ENCODE measurements around the gene CNTNAP2.
"Not testable (repeated sequence)": the region's sequence is repeated elsewhere in the genome, so short reads cannot be mapped to it uniquely, and the experiment has no call there.

Gene CNTNAP2

GRCh38 chr7:147567043-147567442 is 1450.4 kb downstream of the CNTNAP2 start:
- no peak for DNase-seq (ENCODE audit: low read depth)

- DNase-seq (ENCODE audit: low read depth): no peak
Observed at GRCh38 chr7:147569116-147569913, 1452.7 kb downstream of the CNTNAP2 start.

- no peak for DNase-seq (ENCODE audit: low read depth)
Observed at GRCh38 chr7:147570390-147570789, 1453.8 kb downstream of the CNTNAP2 start.

- DNase-seq (ENCODE audit: low read depth): no peak
Observed at GRCh38 chr7:147571436-147572185, 1455.0 kb downstream of the CNTNAP2 start.

- no peak for DNase-seq (ENCODE audit: low read depth)
Observed at GRCh38 chr7:147578196-147578595, 1461.6 kb downstream of the CNTNAP2 start.

GRCh38 chr7:147579148-147579547 is 1462.5 kb downstream of the CNTNAP2 start:
- no peak for DNase-seq (ENCODE audit: low read depth)

- no peak for DNase-seq (ENCODE audit: low read depth)
Observed at GRCh38 chr7:147584771-147585193, 1468.2 kb downstream of the CNTNAP2 start.

GRCh38 chr7:147586110-147586509 is 1469.5 kb downstream of the CNTNAP2 start:
- no peak for DNase-seq (ENCODE audit: low read depth)

- no peak for DNase-seq (ENCODE audit: low read depth)
Observed at GRCh38 chr7:147586526-147586925, 1469.9 kb downstream of the CNTNAP2 start.

GRCh38 chr7:147593271-147594057 is 1476.9 kb downstream of the CNTNAP2 start:
- no peak for DNase-seq (ENCODE audit: low read depth)

GRCh38 chr7:147595042-147595441 is 1478.4 kb downstream of the CNTNAP2 start:
- no peak for DNase-seq (ENCODE audit: low read depth)

- DNase-seq (ENCODE audit: low read depth): not testable (repeated sequence)
Observed at GRCh38 chr7:147598687-147599086, 1482.1 kb downstream of the CNTNAP2 start.

- no peak for DNase-seq (ENCODE audit: low read depth)
Observed at GRCh38 chr7:147605323-147605722, 1488.7 kb downstream of the CNTNAP2 start.

GRCh38 chr7:147607157-147607800 is 1490.7 kb downstream of the CNTNAP2 start:
- no peak for DNase-seq (ENCODE audit: low read depth)

- DNase-seq (ENCODE audit: low read depth): no peak
Observed at GRCh38 chr7:147611431-147611830, 1494.8 kb downstream of the CNTNAP2 start.

GRCh38 chr7:147635288-147635687 is 1518.7 kb downstream of the CNTNAP2 start:
- DNase-seq (ENCODE audit: low read depth): no peak

- DNase-seq (ENCODE audit: low read depth): no peak
Observed at GRCh38 chr7:147636553-147636952, 1520.0 kb downstream of the CNTNAP2 start.

GRCh38 chr7:147638566-147638965 is 1522.0 kb downstream of the CNTNAP2 start:
- no peak for DNase-seq (ENCODE audit: low read depth)

- no peak for DNase-seq (ENCODE audit: low read depth)
Observed at GRCh38 chr7:147639037-147639436, 1522.4 kb downstream of the CNTNAP2 start.

- no peak for DNase-seq (ENCODE audit: low read depth)
Observed at GRCh38 chr7:147639751-147640150, 1523.2 kb downstream of the CNTNAP2 start.

- DNase-seq (ENCODE audit: low read depth): no peak
Observed at GRCh38 chr7:147640821-147641220, 1524.2 kb downstream of the CNTNAP2 start.

- no peak for DNase-seq (ENCODE audit: low read depth)
Observed at GRCh38 chr7:147646568-147646967, 1530.0 kb downstream of the CNTNAP2 start.
